Amygdala (tissue), 56 donors: ENCODE data around the gene LDLR.
"Not testable (repeated sequence)": the region's sequence is repeated elsewhere in the genome, so short reads cannot be mapped to it uniquely, and the experiment has no call there.

ENCODE experiments used
- DNase-seq, 56 donors: peaks; one replicate each; lab custom pipeline; 2025; lab: John Stamatoyannopoulos, UW

The LDLR gene

DNA sequence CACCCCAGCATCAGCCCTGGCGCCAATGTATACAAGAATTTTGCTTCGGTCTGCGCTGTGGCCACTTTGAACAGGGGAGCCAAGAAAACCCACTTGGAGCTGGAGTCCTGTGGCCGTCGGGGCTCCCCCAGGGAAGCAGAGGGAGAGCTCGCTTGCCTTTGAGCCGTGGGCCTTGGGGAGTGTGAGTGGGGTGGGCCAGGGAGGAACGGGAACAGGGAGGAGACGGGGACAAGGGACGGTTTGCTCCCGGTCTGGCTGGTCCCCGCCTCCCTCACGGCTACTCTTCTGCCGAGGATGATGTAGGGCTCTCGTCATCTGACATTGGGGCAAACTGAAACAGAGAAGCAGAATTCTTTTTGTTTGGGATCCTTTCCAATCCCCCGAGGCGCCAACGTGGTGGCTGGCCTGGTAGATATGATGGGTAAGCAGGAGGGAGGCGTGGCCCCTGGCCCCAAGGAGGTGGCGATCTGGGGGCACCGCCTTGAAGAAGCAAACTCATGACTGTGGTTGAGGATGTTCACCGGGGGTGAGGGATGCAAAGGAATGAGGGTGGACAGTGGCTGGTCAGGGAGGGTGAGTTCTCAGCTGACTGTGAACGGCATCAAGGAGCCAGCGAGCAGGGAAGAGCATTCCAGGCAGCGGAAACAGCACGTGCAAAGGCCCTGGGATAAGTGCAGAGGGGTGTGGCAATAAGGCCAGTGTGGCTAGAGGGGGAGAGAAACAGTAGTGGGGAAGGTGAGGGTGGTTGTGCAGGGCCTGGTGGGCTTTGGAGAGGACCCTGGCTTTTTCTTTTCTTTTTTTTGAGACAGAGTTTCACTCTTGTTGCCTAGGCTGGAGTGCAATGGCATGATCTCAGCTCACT, 77.2 kb downstream of the LDLR start:
- DNase-seq, result no peak

DNA sequence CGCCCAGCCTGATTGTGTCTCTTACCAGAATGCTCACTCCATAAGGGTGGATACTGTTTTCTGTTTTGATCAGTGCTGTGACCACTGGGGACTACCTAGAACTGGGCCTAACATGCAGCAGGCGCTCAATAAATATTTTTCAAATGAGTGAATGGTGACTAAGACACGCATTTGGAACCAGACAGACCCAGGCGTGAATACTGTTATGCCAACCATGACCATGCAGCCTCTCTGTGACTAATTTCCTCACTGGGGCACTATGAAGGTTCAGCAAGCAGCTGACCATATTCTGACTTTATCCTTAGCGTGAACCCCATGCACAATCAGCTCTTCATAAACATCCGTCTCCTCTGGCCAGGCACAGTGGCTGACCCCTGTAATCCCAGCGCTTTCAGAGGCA, 79.3 kb downstream of the LDLR start:
- no peak for DNase-seq

DNA sequence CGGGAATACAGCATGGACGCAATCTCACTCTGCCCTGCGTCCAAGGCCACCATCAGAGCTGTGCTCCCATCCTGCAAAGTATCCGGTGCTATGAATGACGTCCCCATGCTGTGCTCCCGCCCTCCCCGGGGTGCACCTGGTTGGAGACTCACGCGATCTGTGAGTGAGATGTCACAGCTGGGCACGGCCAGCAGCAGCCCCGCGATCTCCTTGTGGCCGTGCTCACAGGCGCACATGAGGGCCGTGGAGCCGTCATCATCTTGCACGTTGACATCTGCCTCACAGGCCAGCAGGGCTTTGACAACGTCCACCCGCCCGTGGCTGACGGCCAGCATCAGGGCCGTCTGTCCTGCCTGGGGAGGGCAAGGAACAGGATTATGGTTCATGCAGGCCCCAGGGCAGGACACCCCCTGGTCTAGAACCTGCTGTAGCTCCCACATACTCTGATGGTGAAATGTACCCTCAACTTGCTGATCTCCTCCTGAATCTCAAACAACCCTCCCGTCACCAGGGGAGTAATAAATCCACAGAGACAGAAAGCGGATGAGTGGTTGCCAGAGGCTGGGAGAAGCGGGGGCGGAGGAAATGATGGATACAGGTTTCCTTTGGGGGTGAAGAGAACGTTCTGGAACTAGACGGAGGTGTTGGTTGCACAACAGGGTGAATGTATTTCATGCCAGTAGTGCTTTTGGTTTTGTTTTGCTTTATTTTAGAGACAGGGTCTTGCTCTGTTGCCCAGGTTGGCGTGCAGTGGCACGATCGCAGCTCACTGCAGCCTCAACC, 80.8 kb downstream of the LDLR start:
- no peak for DNase-seq

DNA sequence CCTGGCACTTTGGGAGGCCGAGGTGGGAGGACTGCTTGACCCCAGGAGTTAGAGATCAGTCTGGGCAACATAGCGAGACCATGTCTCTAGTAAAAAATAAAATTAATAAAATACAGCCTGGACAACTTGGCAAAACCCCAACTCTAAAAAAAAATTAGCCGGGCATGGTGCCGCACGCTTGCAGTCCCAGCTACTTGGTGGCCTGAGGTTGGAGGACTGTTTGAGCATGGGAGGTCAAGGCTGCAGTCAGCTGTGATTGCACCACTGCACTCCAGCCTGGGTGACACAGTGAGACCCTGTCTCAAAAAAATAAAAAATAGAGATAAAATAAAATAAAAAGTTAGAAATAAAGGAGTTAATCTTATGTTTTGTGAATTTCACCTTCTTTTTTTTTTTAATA, 81.9 kb downstream of the LDLR start:
- DNase-seq, result no peak

DNA sequence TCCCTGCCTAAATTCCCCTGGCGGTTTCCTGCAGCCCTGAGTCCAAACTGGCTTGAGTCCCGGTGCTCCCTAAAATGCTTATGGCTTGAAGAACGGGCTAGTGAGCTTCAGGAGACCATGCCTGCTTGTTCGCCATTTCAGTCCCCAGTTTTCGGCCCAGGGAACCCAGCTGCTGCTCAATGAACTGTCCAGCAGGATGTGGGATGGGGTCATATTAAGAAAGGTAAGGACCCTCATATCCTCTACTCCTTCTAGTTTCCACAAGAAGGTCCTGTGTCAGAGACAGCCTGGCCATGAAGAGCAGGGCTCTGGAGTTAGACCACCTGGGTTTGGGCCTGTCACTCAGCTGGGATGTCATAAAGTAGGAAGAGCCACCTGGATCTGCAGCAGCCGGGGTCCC, 83.3 kb downstream of the LDLR start:
- no peak for DNase-seq

DNA sequence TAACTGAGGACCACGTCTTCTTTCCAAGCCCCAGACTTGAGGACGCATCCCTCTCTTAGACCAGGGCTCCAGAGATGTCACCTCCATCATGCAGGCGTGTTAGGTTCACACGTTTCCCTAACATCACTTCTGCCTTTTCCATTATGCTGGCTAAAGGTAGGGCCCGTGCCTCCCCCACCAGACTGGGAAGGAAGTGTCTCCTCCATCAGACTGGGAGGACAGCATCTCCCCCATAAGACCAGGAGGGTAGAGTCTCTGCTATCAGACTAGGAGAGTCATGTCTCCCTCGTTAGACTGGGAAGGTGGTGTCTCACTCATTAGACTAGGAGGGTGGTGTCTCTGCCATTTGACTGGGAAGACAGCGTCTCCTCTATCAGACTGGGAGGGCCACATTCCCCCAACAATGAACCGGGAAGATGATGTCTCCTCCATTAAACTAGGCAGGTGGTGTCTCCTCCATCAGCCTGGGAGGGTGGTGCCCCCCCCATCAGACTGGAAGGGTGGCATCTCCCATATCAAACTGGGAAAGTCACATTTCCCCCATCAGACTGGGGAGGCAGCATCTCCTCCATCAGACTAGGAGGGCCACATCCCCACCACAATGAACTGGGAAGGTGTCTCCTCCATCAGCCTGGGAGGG, 84.4 kb downstream of the LDLR start:
- no peak for DNase-seq

DNA sequence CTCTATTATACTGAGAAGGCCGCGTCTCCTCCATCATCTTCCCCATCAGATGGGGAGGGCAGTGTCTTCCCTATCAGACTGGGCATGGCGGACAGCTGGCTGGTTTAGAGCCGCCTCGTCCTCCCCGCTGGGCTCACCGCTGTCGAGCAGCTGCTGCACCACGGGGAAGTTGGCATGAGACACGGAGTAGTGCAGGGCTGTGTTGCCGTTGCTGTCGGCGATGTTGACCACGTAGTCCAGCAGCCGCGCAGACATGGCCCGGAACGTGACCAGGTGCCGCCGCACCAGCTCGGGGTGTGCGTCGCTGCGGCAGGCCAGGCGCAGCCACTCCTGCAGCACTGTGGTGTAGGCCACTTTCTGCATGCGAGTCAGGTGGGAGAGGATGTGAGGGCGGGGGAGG, 85.1 kb downstream of the LDLR start:
- no peak for DNase-seq

DNA sequence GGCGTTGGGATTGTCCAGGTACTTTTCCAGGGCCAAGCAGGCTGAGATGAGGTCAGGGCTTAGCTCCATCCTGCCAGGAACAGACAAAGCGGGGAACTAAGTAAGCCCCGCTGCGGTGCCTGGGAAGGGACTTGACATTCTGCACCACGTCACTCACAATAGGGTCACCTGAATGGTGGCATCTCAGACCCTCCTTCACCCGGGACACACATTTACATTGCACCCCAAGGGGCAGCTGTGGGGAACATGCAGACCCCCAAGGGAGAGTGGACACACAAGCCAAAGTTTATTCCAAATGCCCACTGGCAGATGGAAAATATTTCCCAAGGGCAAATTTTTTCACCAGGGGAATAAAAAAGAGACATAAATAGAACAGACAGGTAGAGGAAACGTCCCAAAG, 86.7 kb downstream of the LDLR start:
- no peak for DNase-seq

DNA sequence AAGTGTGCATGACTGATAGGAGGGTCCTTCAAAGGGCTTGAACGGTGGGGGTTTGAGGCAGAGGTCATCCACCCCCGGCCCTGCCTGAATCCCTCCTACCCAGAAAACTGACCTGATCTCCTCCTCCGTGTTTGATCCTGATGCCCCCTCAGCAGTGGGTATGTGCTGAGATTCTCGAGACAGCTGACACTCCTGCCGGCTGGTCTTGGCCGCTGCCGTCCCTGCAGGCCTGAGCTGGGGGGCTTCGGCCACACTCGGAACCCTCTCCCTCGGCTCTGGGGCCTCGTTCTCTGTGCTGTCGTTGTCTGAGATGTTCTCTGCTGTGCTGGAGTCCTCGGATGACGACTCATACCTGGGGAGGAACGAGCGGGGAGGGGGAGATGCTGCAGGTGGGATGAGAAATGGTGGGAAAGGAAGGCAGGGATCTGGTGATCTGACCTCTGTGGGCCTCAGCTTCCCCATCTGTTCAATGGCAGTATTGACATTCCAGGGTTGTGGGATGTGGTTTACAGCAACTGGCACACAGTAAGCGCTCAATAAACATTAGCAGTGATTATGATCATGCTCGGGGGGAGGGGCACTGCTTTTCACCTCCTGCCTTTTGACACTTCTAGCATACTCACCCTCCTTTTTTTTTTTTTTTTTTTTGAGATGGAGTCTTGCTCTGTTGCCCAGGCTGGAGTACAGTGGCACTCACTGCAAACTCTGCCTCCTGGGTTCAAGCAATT, 87.4 kb downstream of the LDLR start:
- no peak for DNase-seq

DNA sequence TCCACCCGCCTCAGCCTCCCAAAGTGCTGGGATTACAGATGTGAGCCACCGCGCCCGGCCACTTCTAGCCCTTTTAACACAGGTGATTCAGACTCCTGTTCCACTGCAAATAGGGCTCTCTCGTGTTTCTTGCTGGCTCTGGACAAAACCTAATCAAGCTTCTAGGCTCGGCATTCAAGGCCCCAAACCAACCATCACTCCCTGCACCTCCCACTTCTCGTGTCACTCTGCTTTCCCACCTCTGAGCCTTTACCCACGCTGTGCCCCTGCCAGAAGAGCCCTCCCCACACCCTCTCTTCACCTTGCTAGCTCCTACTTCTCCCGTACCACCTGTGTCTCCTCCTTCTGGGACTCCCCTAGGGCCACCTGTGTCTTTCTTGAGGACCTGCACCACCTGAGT, 88.3 kb downstream of the LDLR start:
- DNase-seq, result no peak

DNA sequence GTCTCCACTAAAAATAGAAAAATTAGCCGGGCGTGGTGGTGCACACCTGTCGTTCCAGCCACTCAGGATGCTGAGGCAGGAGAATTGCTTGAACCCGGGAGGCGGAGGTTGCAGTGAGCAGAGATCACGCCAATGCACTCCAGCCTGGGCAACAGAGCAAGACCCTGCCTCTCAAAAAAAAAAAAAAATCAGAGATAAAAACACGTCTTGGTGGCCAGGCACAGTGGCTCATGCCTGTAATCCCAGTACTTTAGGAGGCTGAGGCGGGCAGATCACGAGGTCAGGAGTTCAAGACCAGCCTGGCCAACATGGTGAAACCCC, 89.8 kb downstream of the LDLR start:
- DNase-seq, result not testable (repeated sequence)

DNA sequence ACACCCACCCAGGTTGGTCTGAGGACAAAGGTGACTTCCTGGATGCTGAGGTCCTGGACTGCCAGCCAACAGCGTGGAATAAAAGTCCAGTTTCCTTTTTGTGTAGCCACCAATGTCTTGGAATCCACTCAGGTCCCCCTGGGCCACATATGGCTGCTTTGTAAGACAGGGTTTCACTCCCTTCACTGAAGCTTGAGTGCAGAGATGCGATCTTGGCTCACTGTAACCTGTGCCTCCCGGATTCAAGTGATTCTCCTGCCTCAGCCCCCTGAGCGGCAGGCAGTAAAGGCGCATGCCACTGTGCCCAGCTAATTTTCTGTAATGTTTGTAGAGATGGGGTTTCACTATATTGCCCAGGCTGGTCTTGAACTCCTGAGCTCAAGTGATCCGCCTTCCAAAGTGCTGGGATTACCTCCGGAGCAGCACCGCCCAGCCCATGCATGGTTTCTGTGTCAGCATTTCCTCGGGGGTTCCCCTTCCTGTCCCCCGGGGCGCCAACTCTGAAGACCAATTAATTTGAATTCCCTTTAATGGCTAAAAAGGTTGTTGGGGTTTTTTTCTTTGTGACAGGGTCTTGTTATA, 90.5 kb downstream of the LDLR start:
- DNase-seq, result no peak

DNA sequence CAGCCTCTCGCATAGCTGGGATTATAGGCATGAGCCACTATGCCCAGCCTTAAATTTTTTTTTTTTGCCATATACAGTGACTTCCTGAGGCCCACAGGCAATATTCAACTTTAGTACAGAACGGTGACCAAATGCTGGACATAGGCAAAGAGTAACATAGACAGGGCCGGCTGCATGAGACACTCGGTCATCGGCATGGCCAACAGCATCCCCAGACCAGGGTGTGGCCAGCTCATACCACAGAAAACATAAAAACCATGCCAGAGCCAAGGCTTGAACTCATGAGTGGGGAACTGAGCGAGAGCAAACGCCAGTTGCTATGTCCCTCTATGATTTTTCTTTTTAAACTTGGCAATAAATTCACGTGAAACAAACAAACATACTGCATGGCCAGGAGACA, 91.1 kb downstream of the LDLR start:
- no peak for DNase-seq

DNA sequence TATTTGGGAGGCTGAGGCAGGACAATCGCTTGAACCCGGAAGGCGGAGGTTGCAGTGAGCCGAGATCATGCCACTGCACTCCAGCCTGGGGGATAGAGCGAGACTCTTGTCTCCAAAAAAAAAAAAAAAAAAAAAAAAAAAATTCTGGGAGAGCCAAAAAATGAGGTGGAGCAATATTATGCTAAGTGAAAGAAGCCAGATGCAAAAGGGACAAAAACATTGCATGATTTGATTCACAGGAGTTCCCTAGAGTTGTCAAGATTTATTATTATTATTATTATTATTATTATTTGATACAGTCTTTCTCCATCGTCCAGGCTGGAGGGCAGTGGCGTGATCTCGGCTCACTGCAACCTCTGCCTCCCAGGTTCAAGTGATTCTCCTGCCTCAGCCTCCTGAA, 91.7 kb downstream of the LDLR start:
- not testable (repeated sequence) for DNase-seq

DNA sequence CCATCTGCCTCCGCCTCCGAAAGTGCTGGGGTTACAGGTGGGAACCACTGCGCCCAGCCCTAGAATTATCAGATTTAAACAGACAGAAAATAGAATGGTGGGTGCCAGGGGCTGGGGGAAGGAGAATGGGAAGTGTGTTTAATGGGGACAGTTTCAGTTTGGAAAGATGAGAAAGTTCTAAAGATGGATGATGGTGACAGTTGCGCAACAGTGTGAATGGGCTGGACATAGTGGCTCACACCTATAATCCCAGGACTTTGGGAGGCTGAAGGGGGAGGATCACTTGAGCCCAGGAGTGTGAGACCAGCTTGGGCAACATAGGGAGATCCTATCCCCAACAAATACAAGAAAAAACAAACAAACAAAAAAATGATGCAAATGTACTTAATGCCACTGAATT, 92.2 kb downstream of the LDLR start:
- DNase-seq, result no peak
